ENCODE data around the gene MARK2. TPM values are rescaled to one million over a fixed set of nuclear protein-coding genes. Genes with fewer than 3 reads are reported as not detected.

MARK2 gene
- total and polyA plus RNA-seq, 2 of the 8 experiments (the other 6 are each of a cell fraction or from before 2014, with no cell fraction given), result 19.3 to 58.5 TPM

DNA sequence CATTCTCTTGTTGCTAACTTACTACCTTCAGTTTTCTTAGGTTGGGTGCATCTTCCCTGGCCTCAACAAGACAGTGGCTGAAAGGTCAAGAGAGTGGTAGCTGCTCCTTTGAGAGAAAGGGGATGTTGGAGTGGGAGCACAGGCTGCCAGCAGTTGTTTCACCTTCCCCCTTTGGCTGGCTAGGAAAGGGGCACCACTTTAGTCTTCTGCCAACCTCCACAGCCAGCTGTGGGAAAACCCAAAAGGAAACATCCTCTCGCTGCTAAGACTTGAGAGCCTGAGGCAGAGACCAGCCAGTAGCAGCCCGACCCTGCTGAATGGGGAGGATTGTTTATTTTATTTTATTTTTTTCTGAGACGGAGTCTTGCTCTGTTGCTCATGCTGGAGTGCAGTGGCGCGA lies 34.4 kb downstream of the MARK2 start (continued):
- TF ChIP-seq, protein P1, sequence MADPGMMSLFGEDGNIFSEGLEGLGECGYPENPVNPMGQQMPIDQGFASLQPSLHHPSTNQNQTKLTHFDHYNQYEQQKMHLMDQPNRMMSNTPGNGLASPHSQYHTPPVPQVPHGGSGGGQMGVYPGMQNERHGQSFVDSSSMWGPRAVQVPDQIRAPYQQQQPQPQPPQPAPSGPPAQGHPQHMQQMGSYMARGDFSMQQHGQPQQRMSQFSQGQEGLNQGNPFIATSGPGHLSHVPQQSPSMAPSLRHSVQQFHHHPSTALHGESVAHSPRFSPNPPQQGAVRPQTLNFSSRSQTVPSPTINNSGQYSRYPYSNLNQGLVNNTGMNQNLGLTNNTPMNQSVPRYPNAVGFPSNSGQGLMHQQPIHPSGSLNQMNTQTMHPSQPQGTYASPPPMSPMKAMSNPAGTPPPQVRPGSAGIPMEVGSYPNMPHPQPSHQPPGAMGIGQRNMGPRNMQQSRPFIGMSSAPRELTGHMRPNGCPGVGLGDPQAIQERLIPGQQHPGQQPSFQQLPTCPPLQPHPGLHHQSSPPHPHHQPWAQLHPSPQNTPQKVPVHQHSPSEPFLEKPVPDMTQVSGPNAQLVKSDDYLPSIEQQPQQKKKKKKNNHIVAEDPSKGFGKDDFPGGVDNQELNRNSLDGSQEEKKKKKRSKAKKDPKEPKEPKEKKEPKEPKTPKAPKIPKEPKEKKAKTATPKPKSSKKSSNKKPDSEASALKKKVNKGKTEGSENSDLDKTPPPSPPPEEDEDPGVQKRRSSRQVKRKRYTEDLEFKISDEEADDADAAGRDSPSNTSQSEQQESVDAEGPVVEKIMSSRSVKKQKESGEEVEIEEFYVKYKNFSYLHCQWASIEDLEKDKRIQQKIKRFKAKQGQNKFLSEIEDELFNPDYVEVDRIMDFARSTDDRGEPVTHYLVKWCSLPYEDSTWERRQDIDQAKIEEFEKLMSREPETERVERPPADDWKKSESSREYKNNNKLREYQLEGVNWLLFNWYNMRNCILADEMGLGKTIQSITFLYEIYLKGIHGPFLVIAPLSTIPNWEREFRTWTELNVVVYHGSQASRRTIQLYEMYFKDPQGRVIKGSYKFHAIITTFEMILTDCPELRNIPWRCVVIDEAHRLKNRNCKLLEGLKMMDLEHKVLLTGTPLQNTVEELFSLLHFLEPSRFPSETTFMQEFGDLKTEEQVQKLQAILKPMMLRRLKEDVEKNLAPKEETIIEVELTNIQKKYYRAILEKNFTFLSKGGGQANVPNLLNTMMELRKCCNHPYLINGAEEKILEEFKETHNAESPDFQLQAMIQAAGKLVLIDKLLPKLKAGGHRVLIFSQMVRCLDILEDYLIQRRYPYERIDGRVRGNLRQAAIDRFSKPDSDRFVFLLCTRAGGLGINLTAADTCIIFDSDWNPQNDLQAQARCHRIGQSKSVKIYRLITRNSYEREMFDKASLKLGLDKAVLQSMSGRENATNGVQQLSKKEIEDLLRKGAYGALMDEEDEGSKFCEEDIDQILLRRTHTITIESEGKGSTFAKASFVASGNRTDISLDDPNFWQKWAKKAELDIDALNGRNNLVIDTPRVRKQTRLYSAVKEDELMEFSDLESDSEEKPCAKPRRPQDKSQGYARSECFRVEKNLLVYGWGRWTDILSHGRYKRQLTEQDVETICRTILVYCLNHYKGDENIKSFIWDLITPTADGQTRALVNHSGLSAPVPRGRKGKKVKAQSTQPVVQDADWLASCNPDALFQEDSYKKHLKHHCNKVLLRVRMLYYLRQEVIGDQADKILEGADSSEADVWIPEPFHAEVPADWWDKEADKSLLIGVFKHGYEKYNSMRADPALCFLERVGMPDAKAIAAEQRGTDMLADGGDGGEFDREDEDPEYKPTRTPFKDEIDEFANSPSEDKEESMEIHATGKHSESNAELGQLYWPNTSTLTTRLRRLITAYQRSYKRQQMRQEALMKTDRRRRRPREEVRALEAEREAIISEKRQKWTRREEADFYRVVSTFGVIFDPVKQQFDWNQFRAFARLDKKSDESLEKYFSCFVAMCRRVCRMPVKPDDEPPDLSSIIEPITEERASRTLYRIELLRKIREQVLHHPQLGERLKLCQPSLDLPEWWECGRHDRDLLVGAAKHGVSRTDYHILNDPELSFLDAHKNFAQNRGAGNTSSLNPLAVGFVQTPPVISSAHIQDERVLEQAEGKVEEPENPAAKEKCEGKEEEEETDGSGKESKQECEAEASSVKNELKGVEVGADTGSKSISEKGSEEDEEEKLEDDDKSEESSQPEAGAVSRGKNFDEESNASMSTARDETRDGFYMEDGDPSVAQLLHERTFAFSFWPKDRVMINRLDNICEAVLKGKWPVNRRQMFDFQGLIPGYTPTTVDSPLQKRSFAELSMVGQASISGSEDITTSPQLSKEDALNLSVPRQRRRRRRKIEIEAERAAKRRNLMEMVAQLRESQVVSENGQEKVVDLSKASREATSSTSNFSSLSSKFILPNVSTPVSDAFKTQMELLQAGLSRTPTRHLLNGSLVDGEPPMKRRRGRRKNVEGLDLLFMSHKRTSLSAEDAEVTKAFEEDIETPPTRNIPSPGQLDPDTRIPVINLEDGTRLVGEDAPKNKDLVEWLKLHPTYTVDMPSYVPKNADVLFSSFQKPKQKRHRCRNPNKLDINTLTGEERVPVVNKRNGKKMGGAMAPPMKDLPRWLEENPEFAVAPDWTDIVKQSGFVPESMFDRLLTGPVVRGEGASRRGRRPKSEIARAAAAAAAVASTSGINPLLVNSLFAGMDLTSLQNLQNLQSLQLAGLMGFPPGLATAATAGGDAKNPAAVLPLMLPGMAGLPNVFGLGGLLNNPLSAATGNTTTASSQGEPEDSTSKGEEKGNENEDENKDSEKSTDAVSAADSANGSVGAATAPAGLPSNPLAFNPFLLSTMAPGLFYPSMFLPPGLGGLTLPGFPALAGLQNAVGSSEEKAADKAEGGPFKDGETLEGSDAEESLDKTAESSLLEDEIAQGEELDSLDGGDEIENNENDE (IDR thresholded peaks at IDR 0.05; ENCODE audit: insufficient replicate concordance, low read length), result no peak
- no peak for TF ChIP-seq TEAD4 (IDR thresholded peaks at IDR 0.05; ENCODE audit: low read depth, low read length)
- no peak for TF ChIP-seq KDM5A (IDR thresholded peaks at IDR 0.05; ENCODE audit: low read length)
- TF ChIP-seq RFX5 (IDR thresholded peaks at IDR 0.05; ENCODE audit: borderline replicate concordance, low read depth, low read length), result no peak
- TF ChIP-seq EP300 (IDR thresholded peaks at IDR 0.05; ENCODE audit: borderline replicate concordance in 1 of 2, low read depth in 2 of 2, low read length in 2 of 2), result no peak
- TF ChIP-seq RXRA (IDR thresholded peaks at IDR 0.05; ENCODE audit: insufficient read depth, low read depth, low read length), result no peak
- TF ChIP-seq CBX5 (IDR thresholded peaks at IDR 0.05; ENCODE audit: low read depth, low read length), result no peak
- TF ChIP-seq EZH2 (IDR thresholded peaks at IDR 0.05; ENCODE audit: low read depth, low read length, severe bottlenecking), result no peak
- TF ChIP-seq, protein P2, sequence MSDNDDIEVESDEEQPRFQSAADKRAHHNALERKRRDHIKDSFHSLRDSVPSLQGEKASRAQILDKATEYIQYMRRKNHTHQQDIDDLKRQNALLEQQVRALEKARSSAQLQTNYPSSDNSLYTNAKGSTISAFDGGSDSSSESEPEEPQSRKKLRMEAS (IDR thresholded peaks at IDR 0.05), result no peak
